G401 (cell line): ENCODE data around the gene DENND4A. TPM values are rescaled to one million over a fixed set of nuclear protein-coding genes. Genes with fewer than 3 reads are reported as not detected.

Experiments used
- DNase-seq: peaks from one replicate; pipeline ENCODE4 v3.0.0-alpha.2; 2015; ENCODE audit warnings: low spot score
- in situ Hi-C: cut with HindIII; loops from 2 replicates; pipeline ENCODE4 v1.10.0; 2016; ENCODE audit warnings: low sequenced_read_pairs, mixed read lengths
- total RNA-seq: library from RNA; depleted of rRNA; stranded (reverse); fragments of >200 nt; shearing (Covaris generic); gene quantifications from 2 replicates; pipeline ENCODE4 v1.2.3, GENCODE V29; 2014

The DENND4A gene
- total RNA-seq, 1 experiment from 2014 or later: 12.2 TPM

GRCh38 chr15:65724464-65725215 is 67.5 kb downstream of the DENND4A start:
- DNase-seq: no peak
- in situ Hi-C loops: no loop called here

GRCh38 chr15:65723876-65724275 is 68.2 kb downstream of the DENND4A start:
- in situ Hi-C loops: no loop called here
- no peak for DNase-seq

GRCh38 chr15:65722191-65722590 is 69.9 kb downstream of the DENND4A start:
- in situ Hi-C loops: no loop called here
- no peak for DNase-seq

- in situ Hi-C loops: no loop called here
- DNase-seq: no peak
Measured at GRCh38 chr15:65712415-65712814, 79.7 kb downstream of the DENND4A start.

- in situ Hi-C loops: no loop called here
- DNase-seq: no peak
Measured at GRCh38 chr15:65695081-65695480, 97.0 kb downstream of the DENND4A start.

GRCh38 chr15:65690778-65691177 is 101.3 kb downstream of the DENND4A start:
- in situ Hi-C loops: no loop called here

GRCh38 chr15:65690173-65690572 is 101.9 kb downstream of the DENND4A start:
- no peak for DNase-seq
- in situ Hi-C loops: no loop called here

More at GRCh38 chr15:65690778-65691177, 101.3 kb downstream of the DENND4A start:
- DNase-seq: no peak

GRCh38 chr15:65688462-65688861 is 103.6 kb downstream of the DENND4A start:
- in situ Hi-C loops: no loop called here
- DNase-seq: no peak

- no peak for DNase-seq
- in situ Hi-C loops: no loop called here
Measured at GRCh38 chr15:65682404-65682911, 109.6 kb downstream of the DENND4A start.

GRCh38 chr15:65680544-65680943 is 111.5 kb downstream of the DENND4A start:
- in situ Hi-C loops: no loop called here
- no peak for DNase-seq

- in situ Hi-C loops: no loop called here
- DNase-seq: no peak
Measured at GRCh38 chr15:65676123-65676522, 116.0 kb downstream of the DENND4A start.

GRCh38 chr15:65675551-65675950 is 116.5 kb downstream of the DENND4A start:
- in situ Hi-C loops: no loop called here

GRCh38 chr15:65666257-65666656 is 125.8 kb downstream of the DENND4A start:
- in situ Hi-C loops: no loop called here
- DNase-seq: no peak

More at GRCh38 chr15:65675551-65675950, 116.5 kb downstream of the DENND4A start:
- no peak for DNase-seq

- in situ Hi-C loops: no loop called here
Measured at GRCh38 chr15:65663521-65663920, 128.6 kb downstream of the DENND4A start.

GRCh38 chr15:65660927-65661326 is 131.2 kb downstream of the DENND4A start:
- in situ Hi-C loops: no loop called here
- DNase-seq: no peak

More at GRCh38 chr15:65663521-65663920, 128.6 kb downstream of the DENND4A start:
- DNase-seq: no peak

GRCh38 chr15:65659502-65660052 is 132.5 kb downstream of the DENND4A start:
- in situ Hi-C loops: no loop called here

GRCh38 chr15:65655457-65655856 is 136.6 kb downstream of the DENND4A start:
- in situ Hi-C loops: no loop called here
- no peak for DNase-seq

More at GRCh38 chr15:65659502-65660052, 132.5 kb downstream of the DENND4A start:
- DNase-seq: no peak

- no peak for DNase-seq
- in situ Hi-C loops: no loop called here
Measured at GRCh38 chr15:65655026-65655425, 137.1 kb downstream of the DENND4A start.

GRCh38 chr15:65653801-65654521 is 138.1 kb downstream of the DENND4A start:
- in situ Hi-C loops: no loop called here
- no peak for DNase-seq

- in situ Hi-C loops: no loop called here
Measured at GRCh38 chr15:65653341-65653740, 138.8 kb downstream of the DENND4A start.

More at GRCh38 chr15:65653341-65653740, 138.8 kb downstream of the DENND4A start:
- DNase-seq: no peak
